ENCODE measurements around the gene FLNC.

FLNC gene

GRCh38 chr7:128875523-128875948 is 45.3 kb downstream of the FLNC start:
- no peak for TF ChIP-seq ZNF274 (IDR thresholded peaks at IDR 0.05; ENCODE audit: low read depth, low read length)
- no peak overlapping the region for H3K4me3 ChIP-seq (ENCODE audit: low read length)

GRCh38 chr7:128876127-128876526 is 45.9 kb downstream of the FLNC start:
- H3K4me3 ChIP-seq (ENCODE audit: low read length) = no peak overlapping the region
- TF ChIP-seq ZNF274 (IDR thresholded peaks at IDR 0.05; ENCODE audit: low read depth, low read length) = no peak

- no peak overlapping the region for H3K4me3 ChIP-seq (ENCODE audit: low read length)
- TF ChIP-seq ZNF274 (IDR thresholded peaks at IDR 0.05; ENCODE audit: low read depth, low read length) = no peak
These were observed 46.4 kb downstream of the FLNC start for GRCh38 chr7:128876586-128876977.

GRCh38 chr7:128876978-128877755 is 47.0 kb downstream of the FLNC start:
- TF ChIP-seq ZNF274 (IDR thresholded peaks at IDR 0.05; ENCODE audit: low read depth, low read length) = no peak
- H3K4me3 ChIP-seq (ENCODE audit: low read length) = no peak overlapping the region

GRCh38 chr7:128877756-128878120 is 47.5 kb downstream of the FLNC start:
- H3K4me3 ChIP-seq (ENCODE audit: low read length) = no peak overlapping the region
- TF ChIP-seq ZNF274 (IDR thresholded peaks at IDR 0.05; ENCODE audit: low read depth, low read length) = no peak

GRCh38 chr7:128878226-128879105 is 48.3 kb downstream of the FLNC start:
- no peak overlapping the region for H3K4me3 ChIP-seq (ENCODE audit: low read length)
- no peak for TF ChIP-seq ZNF274 (IDR thresholded peaks at IDR 0.05; ENCODE audit: low read depth, low read length)

- TF ChIP-seq ZNF274 (IDR thresholded peaks at IDR 0.05; ENCODE audit: low read depth, low read length) = no peak
- H3K4me3 ChIP-seq (ENCODE audit: low read length) = no peak overlapping the region
These were observed 49.3 kb downstream of the FLNC start for GRCh38 chr7:128879461-128879938.

GRCh38 chr7:128879939-128880746 is 49.9 kb downstream of the FLNC start:
- H3K4me3 ChIP-seq (ENCODE audit: low read length) = no peak overlapping the region
- no peak for TF ChIP-seq ZNF274 (IDR thresholded peaks at IDR 0.05; ENCODE audit: low read depth, low read length)

- H3K4me3 ChIP-seq (ENCODE audit: low read length) = no peak overlapping the region
- no peak for TF ChIP-seq ZNF274 (IDR thresholded peaks at IDR 0.05; ENCODE audit: low read depth, low read length)
These were observed 50.7 kb downstream of the FLNC start for GRCh38 chr7:128880791-128881457.

GRCh38 chr7:128881458-128882125 is 51.4 kb downstream of the FLNC start:
- no peak for TF ChIP-seq ZNF274 (IDR thresholded peaks at IDR 0.05; ENCODE audit: low read depth, low read length)
- no peak overlapping the region for H3K4me3 ChIP-seq (ENCODE audit: low read length)

- no peak overlapping the region for H3K4me3 ChIP-seq (ENCODE audit: low read length)
- TF ChIP-seq ZNF274 (IDR thresholded peaks at IDR 0.05; ENCODE audit: low read depth, low read length) = no peak
These were observed 51.9 kb downstream of the FLNC start for GRCh38 chr7:128882134-128882533.

GRCh38 chr7:128883622-128884448 is 53.6 kb downstream of the FLNC start:
- H3K4me3 ChIP-seq (ENCODE audit: low read length) = no peak overlapping the region
- no peak for TF ChIP-seq ZNF274 (IDR thresholded peaks at IDR 0.05; ENCODE audit: low read depth, low read length)

Data from GM08714 (cell line).